Left ventricle myocardium inferior (tissue), 1 donor: ENCODE results near the gene CD86. TPM values are rescaled to one million over a fixed set of nuclear protein-coding genes. Genes with fewer than 3 reads are reported as not detected.
"Not testable (repeated sequence)": the region's sequence is repeated elsewhere in the genome, so short reads cannot be mapped to it uniquely, and the experiment has no call there.

Source experiments
- DNase-seq: peaks from one replicate; pipeline ENCODE4 v3.0.0-alpha.2; 2020
- H3K27ac ChIP-seq: fragments of 200-600 bp; replicated peaks from 2 replicates; pipeline ENCODE4 v1.8.0; 2021
- H3K27me3 ChIP-seq: fragments of 200-600 bp; 2 replicates; pipeline ENCODE4 v1.8.0; 2021; ENCODE audit warnings: low read depth
- H3K36me3 ChIP-seq: fragments of 200-600 bp; 2 replicates; pipeline ENCODE4 v1.8.0; 2021
- H3K4me1 ChIP-seq: fragments of 200-600 bp; 2 replicates; pipeline ENCODE4 v1.8.0; 2021
- H3K4me3 ChIP-seq: fragments of 200-600 bp; 2 replicates; pipeline ENCODE4 v1.8.0; 2021; ENCODE audit warnings: mild to moderate bottlenecking, moderate library complexity
- H3K9me3 ChIP-seq: fragments of 200-600 bp; replicated peaks from 2 replicates; pipeline ENCODE4 v1.8.0; 2021
- CTCF ChIP-seq: fragments of 200-600 bp; IDR thresholded peaks from 2 replicates; pipeline ENCODE4 v1.8.0; 2021; ENCODE audit warnings: antibody characterized with exemption, mild to moderate bottlenecking, borderline replicate concordance
- intact Hi-C: fragments of 100-400 bp; cut with micrococcal nuclease; formaldehyde crosslinking; loops from one replicate; pipeline ENCODE4 v1.11.0; 2022
- total RNA-seq: library from RNA; stranded (reverse); fragmentation: NEBNext Ultra II Directional; extraction: Animal tissue kit (Norgen Biotek cat#: 25700); gene quantifications from one replicate; pipeline ENCODE4 v1.2.1, GENCODE V29; 2021
- donor health status: DM: no; HTN: yes; CAD: no; lungs with severe emphysema.

The CD86 gene
- total RNA-seq, 1 donor from 2014 or later, result 3.6 TPM

GRCh38 chr3:122031123-122031468 is 24.1 kb upstream of the CD86 start:
- Histone ChIP-seq H3K4me3 (no peak overlapping the region), H3K27ac (no peak overlapping the region), H3K27me3 (peaks cover 7% of the 10 kb centered on the region), H3K4me1 (no peaks in the 10 kb centered on the region), H3K9me3 (peaks cover 4% of the 10 kb centered on the region), H3K36me3 (no peaks in the 10 kb centered on the region)
- intact Hi-C loops, result no loop called here
- no peak for TF ChIP-seq CTCF
- DNase-seq, result no peak

DNA sequence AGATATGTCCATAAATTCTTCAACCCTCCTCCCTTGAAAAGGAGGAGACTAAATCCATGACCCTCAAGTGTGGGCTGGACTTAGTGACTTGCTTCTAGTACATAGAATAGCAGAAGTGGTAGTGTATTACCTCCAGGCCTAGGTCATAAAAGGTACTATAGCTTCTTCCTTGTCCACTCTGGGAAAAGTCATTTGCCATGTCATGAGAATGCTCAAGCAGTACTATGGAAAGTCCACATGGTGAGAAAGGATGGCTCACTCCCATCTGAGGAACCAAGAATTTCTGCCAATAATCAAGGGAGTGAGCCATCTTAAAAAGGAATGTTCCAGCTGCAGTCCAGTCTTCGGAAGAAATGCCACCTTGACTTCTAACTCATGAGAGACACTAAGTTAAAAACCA is 22.6 kb upstream of the CD86 start:
- H3K4me1 ChIP-seq, result no peaks in the 10 kb centered on the region
- DNase-seq, result no peak
- H3K4me3 ChIP-seq, result no peak overlapping the region
- H3K27ac ChIP-seq, result no peak overlapping the region
- TF ChIP-seq CTCF, result no peak
- no peaks in the 10 kb centered on the region for H3K36me3 ChIP-seq
- peaks cover 3% of the 10 kb centered on the region for H3K27me3 ChIP-seq
- intact Hi-C loops, result no loop called here
- H3K9me3 ChIP-seq, result peaks cover 19% of the 10 kb centered on the region

GRCh38 chr3:122033023-122033422 is 22.1 kb upstream of the CD86 start:
- no peak for DNase-seq
- Histone ChIP-seq H3K4me3 (no peak overlapping the region), H3K27me3 (no peaks in the 10 kb centered on the region), H3K27ac (no peak overlapping the region), H3K36me3 (no peaks in the 10 kb centered on the region), H3K4me1 (no peaks in the 10 kb centered on the region), H3K9me3 (peaks cover 24% of the 10 kb centered on the region)
- TF ChIP-seq CTCF, result no peak
- intact Hi-C loops, result no loop called here

GRCh38 chr3:122047296-122047695 is 7.9 kb upstream of the CD86 start:
- intact Hi-C loops, DNase-seq, H3K4me1 ChIP-seq, H3K27ac ChIP-seq, H3K27me3 ChIP-seq, H3K9me3 ChIP-seq, H3K4me3 ChIP-seq, H3K36me3 ChIP-seq: not testable (repeated sequence)

DNA sequence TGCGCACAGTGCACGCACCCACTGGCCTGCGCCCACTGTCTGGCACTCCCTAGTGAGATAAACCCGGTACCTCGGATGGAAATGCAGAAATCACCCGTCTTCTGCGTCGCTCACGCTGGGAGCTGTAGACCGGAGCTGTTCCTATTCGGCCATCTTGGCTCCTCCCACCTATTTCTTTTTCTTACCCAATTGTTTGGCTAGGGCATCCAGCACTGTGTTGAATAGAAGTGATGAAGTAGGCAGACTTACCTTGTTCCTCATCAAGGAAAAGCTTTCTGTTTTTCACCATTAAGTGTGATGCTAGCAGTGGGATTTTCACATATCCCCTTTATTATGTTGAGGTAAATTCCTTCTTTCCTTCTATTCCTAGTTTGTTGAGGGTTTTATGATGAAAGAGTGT is 7.4 kb upstream of the CD86 start:
- H3K4me3 ChIP-seq, H3K27ac ChIP-seq, H3K36me3 ChIP-seq, H3K4me1 ChIP-seq, intact Hi-C loops, DNase-seq, H3K27me3 ChIP-seq, H3K9me3 ChIP-seq: not testable (repeated sequence)

GRCh38 chr3:122052968-122053367 is 2.2 kb upstream of the CD86 start:
- no peak for TF ChIP-seq CTCF
- DNase-seq, result no peak
- intact Hi-C loops, result no loop called here
- peaks cover 8% of the 10 kb centered on the region for H3K9me3 ChIP-seq
- no peak overlapping the region for H3K4me3 ChIP-seq
- no peak overlapping the region for H3K27ac ChIP-seq
- no peaks in the 10 kb centered on the region for H3K4me1 ChIP-seq
- H3K36me3 ChIP-seq, result no peaks in the 10 kb centered on the region
- H3K27me3 ChIP-seq, result no peaks in the 10 kb centered on the region

- DNase-seq, result no peak
- Histone ChIP-seq H3K4me3 (no peak overlapping the region), H3K9me3 (no peaks in the 10 kb centered on the region), H3K27me3 (no peaks in the 10 kb centered on the region), H3K36me3 (no peaks in the 10 kb centered on the region), H3K27ac (no peak overlapping the region), H3K4me1 (no peaks in the 10 kb centered on the region)
- intact Hi-C loops, result no loop called here
- no peak for TF ChIP-seq CTCF
Observed at GRCh38 chr3:122057671-122058070, 2.5 kb downstream of the CD86 start.
